Uterus (tissue), 4 donors: Measurements from ENCODE around the gene IL36RN. TPM values are rescaled to one million over a fixed set of nuclear protein-coding genes. Genes with fewer than 3 reads are reported as not detected.

Source experiments
- DNase-seq, 2 donors: peaks; one replicate each; pipeline ENCODE4 v3.0.0-alpha.2; 2019 to 2020
- H3K27ac ChIP-seq, 2 donors: fragments of 200-600 bp; sonication (generic); 1 replicate in 1 of 2; 2 replicates in 1 of 2; pipeline ENCODE4 v1.5.1; 2016 to 2018
- H3K27me3 ChIP-seq, 2 donors: fragments of 200-600 bp; sonication (generic); one replicate each; pipeline ENCODE4 v1.5.1; 2018 to 2019; ENCODE audit warnings: control low read depth in 1 of 2
- H3K36me3 ChIP-seq, 2 donors: fragments of 200-600 bp; sonication (generic); one replicate each; pipeline ENCODE4 v1.5.1; 2019; ENCODE audit warnings: control low read depth in 1 of 2
- H3K4me1 ChIP-seq, 2 donors: fragments of 200-600 bp; sonication (generic); one replicate each; pipeline ENCODE4 v1.5.1; 2018 to 2019; ENCODE audit warnings: control low read depth in 1 of 2
- H3K4me3 ChIP-seq, 2 donors: fragments of 200-600 bp; sonication (generic); 1 replicate in 1 of 2; 2 replicates in 1 of 2; pipeline ENCODE4 v1.5.1; 2018 to 2019; ENCODE audit warnings: mild to moderate bottlenecking in 1 of 2
- H3K9me3 ChIP-seq, 2 donors: fragments of 200-600 bp; sonication (generic); one replicate each; pipeline ENCODE4 v1.5.1; 2019; ENCODE audit warnings: control low read depth in 1 of 2
- CTCF ChIP-seq, 4 experiments: fragments of 200-600 bp in 2 of 4; fragments of 450-650 bp in 2 of 4; sonication (generic) in 2 of 4; IDR thresholded peaks; one replicate each; pipeline ENCODE4 v1.5.1; 2016 to 2019; ENCODE audit warnings: antibody characterized with exemption in 4 of 4, mild to moderate bottlenecking in 2 of 4, moderate library complexity in 1 of 4
- POLR2A ChIP-seq, 2 donors: fragments of 450-650 bp; IDR thresholded peaks; one replicate each; pipeline ENCODE4 v1.6.1; 2016; ENCODE audit warnings: antibody characterized with exemption in 2 of 2, mild to moderate bottlenecking in 1 of 2, moderate library complexity in 1 of 2
- intact Hi-C: fragments of 100-400 bp; cut with DNase I; formaldehyde crosslinking; loops from one replicate; pipeline ENCODE4 v1.15.1; 2023; ENCODE audit warnings: low total_unique reads
- total RNA-seq, 4 donors: library from RNA; depleted of rRNA in 3 of 4; stranded (reverse); fragments of >200 nt in 3 of 4; gene quantifications; one replicate each; pipeline versions ENCODE4 v1.1.0 to v1.2.4, GENCODE V29; 2014 to 2023
- donor health status: DM: yes; HTN: yes; CAD: no.

IL36RN gene
- total RNA-seq, 4 donors from 2014 or later = not detected

GRCh38 chr2:113105047-113105785 is 46.2 kb downstream of the IL36RN start:
- TF ChIP-seq POLR2A (IDR thresholded peaks at IDR 0.05) (no peak), CTCF (IDR thresholded peaks at IDR 0.05) (no peak)
- H3K4me3 ChIP-seq = no peak overlapping the region
- H3K27me3 ChIP-seq = no peaks in the 10 kb centered on the region
- H3K36me3 ChIP-seq = no peaks in the 10 kb centered on the region
- H3K27ac ChIP-seq = no peak overlapping the region
- no peak for DNase-seq
- intact Hi-C loops = no loop called here
- H3K4me1 ChIP-seq = no peaks in the 10 kb centered on the region
- no peaks in the 10 kb centered on the region for H3K9me3 ChIP-seq

GRCh38 chr2:113111121-113111520 is 52.1 kb downstream of the IL36RN start:
- no peak overlapping the region for H3K27ac ChIP-seq
- H3K27me3 ChIP-seq = no peaks in the 10 kb centered on the region
- no peak overlapping the region for H3K4me3 ChIP-seq
- intact Hi-C loops = no loop called here
- TF ChIP-seq CTCF (IDR thresholded peaks at IDR 0.05) (no peak), POLR2A (IDR thresholded peaks at IDR 0.05) (no peak)
- H3K36me3 ChIP-seq = no peaks in the 10 kb centered on the region
- DNase-seq = no peak
- H3K4me1 ChIP-seq = no peaks in the 10 kb centered on the region
- H3K9me3 ChIP-seq = no peaks in the 10 kb centered on the region

- Histone ChIP-seq H3K27me3 (no peaks in the 10 kb centered on the region), H3K4me3 (no peak overlapping the region), H3K27ac (no peak overlapping the region), H3K9me3 (no peaks in the 10 kb centered on the region), H3K4me1 (no peaks in the 10 kb centered on the region), H3K36me3 (no peaks in the 10 kb centered on the region)
- intact Hi-C loops = no loop called here
- no peak for DNase-seq
- TF ChIP-seq CTCF (IDR thresholded peaks at IDR 0.05) = no peak
- no peak for TF ChIP-seq POLR2A (IDR thresholded peaks at IDR 0.05)
Measured at GRCh38 chr2:113111823-113112287, 52.9 kb downstream of the IL36RN start.

- intact Hi-C loops = no loop called here
- Histone ChIP-seq H3K27me3 (no peaks in the 10 kb centered on the region), H3K27ac (no peak overlapping the region), H3K9me3 (no peaks in the 10 kb centered on the region), H3K4me1 (no peaks in the 10 kb centered on the region), H3K4me3 (no peak overlapping the region), H3K36me3 (no peaks in the 10 kb centered on the region)
- DNase-seq = no peak
- TF ChIP-seq POLR2A (IDR thresholded peaks at IDR 0.05) (no peak), CTCF (IDR thresholded peaks at IDR 0.05) (no peak)
Measured at GRCh38 chr2:113112441-113112840, 53.4 kb downstream of the IL36RN start.

GRCh38 chr2:113112871-113113270 is 53.9 kb downstream of the IL36RN start:
- no peak overlapping the region for H3K4me3 ChIP-seq
- DNase-seq = no peak
- no peaks in the 10 kb centered on the region for H3K9me3 ChIP-seq
- no peak for TF ChIP-seq POLR2A (IDR thresholded peaks at IDR 0.05)
- no peak for TF ChIP-seq CTCF (IDR thresholded peaks at IDR 0.05)
- intact Hi-C loops = no loop called here
- H3K4me1 ChIP-seq = no peaks in the 10 kb centered on the region
- H3K27me3 ChIP-seq = no peaks in the 10 kb centered on the region
- no peaks in the 10 kb centered on the region for H3K36me3 ChIP-seq
- no peak overlapping the region for H3K27ac ChIP-seq
